HEK293T (cell line): ENCODE data around the gene LAMA3.

ENCODE experiments used
- BHLHE40 ChIP-seq: fragments of 450-650 bp; IDR thresholded peaks from 2 replicates; pipeline ENCODE4 v1.6.1; 2016; ENCODE audit warnings: mild to moderate bottlenecking, moderate library complexity, borderline replicate concordance
- ELF4 ChIP-seq: fragments of 450-650 bp; IDR thresholded peaks from 2 replicates; pipeline ENCODE4 v1.6.1; 2017; ENCODE audit warnings: antibody characterized with exemption
- FOXA1 ChIP-seq: fragments of 450-650 bp; IDR thresholded peaks from 2 replicates; pipeline ENCODE4 v1.6.1; 2016; ENCODE audit warnings: mild to moderate bottlenecking
- FOXK2 ChIP-seq: fragments of 450-650 bp; IDR thresholded peaks from 2 replicates; pipeline ENCODE4 v1.6.1; 2016; ENCODE audit warnings: mild to moderate bottlenecking
- FOXM1 ChIP-seq: fragments of 450-650 bp; IDR thresholded peaks from 2 replicates; pipeline ENCODE4 v1.6.1; 2017; ENCODE audit warnings: mild to moderate bottlenecking, borderline replicate concordance
- L3MBTL2 ChIP-seq: fragments of 450-650 bp; conservative IDR thresholded peaks from 2 replicates; pipeline ENCODE4 v1.6.1; 2016; ENCODE audit warnings: mild to moderate bottlenecking
- LEF1 ChIP-seq: fragments of 450-650 bp; IDR thresholded peaks from 2 replicates; pipeline ENCODE4 v1.6.1; 2017; ENCODE audit warnings: mild to moderate bottlenecking, borderline replicate concordance
- SP1 ChIP-seq: fragments of 450-650 bp; IDR thresholded peaks from 2 replicates; pipeline ENCODE4 v1.6.1; 2017
- SUZ12 ChIP-seq: fragments of 450-650 bp; IDR thresholded peaks from 2 replicates; pipeline ENCODE4 v1.6.1; 2016; ENCODE audit warnings: mild to moderate bottlenecking

DNA sequence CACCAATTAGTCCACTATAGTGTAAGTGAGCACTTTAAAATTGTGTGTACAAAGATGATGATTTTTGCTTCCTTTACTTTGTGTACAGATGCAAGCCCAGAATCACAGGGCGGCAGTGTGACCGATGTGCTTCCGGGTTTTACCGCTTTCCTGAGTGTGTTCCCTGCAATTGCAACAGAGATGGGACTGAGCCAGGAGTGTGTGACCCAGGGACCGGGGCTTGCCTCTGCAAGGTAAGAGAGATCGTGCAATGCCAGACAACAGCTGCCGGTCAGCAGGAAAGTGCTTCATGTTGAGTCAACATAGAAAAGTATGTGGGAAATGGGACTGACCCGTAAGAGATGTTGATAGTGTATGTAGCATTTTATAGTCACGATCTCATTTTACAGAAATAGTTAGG is 168.5 kb downstream of the LAMA3 start:
- TF ChIP-seq FOXK2 (no peak), L3MBTL2 (no peak), BHLHE40 (no peak), SP1 (no peak), FOXA1 (no peak), ELF4 (no peak), SUZ12 (no peak), LEF1 (no peak), FOXM1 (no peak)
